Gastroesophageal sphincter (tissue), 3 donors: ENCODE data around the gene ZDHHC11.

Experiments used
- EP300 ChIP-seq: sonication (generic); formaldehyde crosslinking; IDR thresholded peaks from one replicate; pipeline ENCODE4 v1.6.1; 2017; ENCODE audit warnings: antibody characterized with exemption, mild to moderate bottlenecking
- POLR2A ChIP-seq, 2 donors: fragments of 450-650 bp; IDR thresholded peaks; one replicate each; pipeline ENCODE4 v1.6.1; 2017; ENCODE audit warnings: antibody characterized with exemption in 2 of 2, mild to moderate bottlenecking in 2 of 2, moderate library complexity in 1 of 2
- POLR2AphosphoS5 ChIP-seq: sonication (generic); formaldehyde crosslinking; IDR thresholded peaks from one replicate; pipeline ENCODE4 v1.6.1; 2017; ENCODE audit warnings: antibody characterized with exemption
- TF ChIP-seq, protein P1 (sequence below), 4 experiments: fragments of 200-600 bp in 2 of 4; fragments of 450-650 bp in 2 of 4; sonication (generic) in 1 of 4; IDR thresholded peaks; one replicate each; pipeline ENCODE4 v1.5.1; 2017 to 2019; ENCODE audit warnings: antibody characterized with exemption in 4 of 4, mild to moderate bottlenecking in 2 of 4, moderate library complexity in 2 of 4

GRCh38 chr5:851553-851952 lies 767 bp upstream of the ZDHHC11 start:
- TF ChIP-seq, protein P1, sequence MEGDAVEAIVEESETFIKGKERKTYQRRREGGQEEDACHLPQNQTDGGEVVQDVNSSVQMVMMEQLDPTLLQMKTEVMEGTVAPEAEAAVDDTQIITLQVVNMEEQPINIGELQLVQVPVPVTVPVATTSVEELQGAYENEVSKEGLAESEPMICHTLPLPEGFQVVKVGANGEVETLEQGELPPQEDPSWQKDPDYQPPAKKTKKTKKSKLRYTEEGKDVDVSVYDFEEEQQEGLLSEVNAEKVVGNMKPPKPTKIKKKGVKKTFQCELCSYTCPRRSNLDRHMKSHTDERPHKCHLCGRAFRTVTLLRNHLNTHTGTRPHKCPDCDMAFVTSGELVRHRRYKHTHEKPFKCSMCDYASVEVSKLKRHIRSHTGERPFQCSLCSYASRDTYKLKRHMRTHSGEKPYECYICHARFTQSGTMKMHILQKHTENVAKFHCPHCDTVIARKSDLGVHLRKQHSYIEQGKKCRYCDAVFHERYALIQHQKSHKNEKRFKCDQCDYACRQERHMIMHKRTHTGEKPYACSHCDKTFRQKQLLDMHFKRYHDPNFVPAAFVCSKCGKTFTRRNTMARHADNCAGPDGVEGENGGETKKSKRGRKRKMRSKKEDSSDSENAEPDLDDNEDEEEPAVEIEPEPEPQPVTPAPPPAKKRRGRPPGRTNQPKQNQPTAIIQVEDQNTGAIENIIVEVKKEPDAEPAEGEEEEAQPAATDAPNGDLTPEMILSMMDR (IDR thresholded peaks at IDR 0.05): no peak
- no peak for TF ChIP-seq POLR2AphosphoS5
- TF ChIP-seq POLR2A (IDR thresholded peaks at IDR 0.05): no peak
- TF ChIP-seq EP300: no peak
